H54 (cell line): ENCODE results near the gene PDZD4.

ENCODE experiments used
- DNase-seq: peaks from one replicate; pipeline ENCODE4 v3.0.0; 2011; ENCODE audit warnings: low spot score, mixed read lengths; ENCODE audit not compliant: insufficient read length
- FAIRE-seq: peaks from 3 replicates; lab custom pipeline; 2011; peaks lifted over from hg19 to GRCh38; lab: Jason Lieb, UNC
- POLR2A ChIP-seq: IDR thresholded peaks from 2 replicates; pipeline ENCODE4 v1.6.1; 2011; ENCODE audit warnings: low read depth, mild to moderate bottlenecking, low read length

The PDZD4 gene

GRCh38 chrX:153870791-153871360 is 40.5 kb upstream of the PDZD4 start:
- DNase-seq (no peak), FAIRE-seq (no peak)
- TF ChIP-seq POLR2A = no peak

- DNase-seq = no peak
- no peak for TF ChIP-seq POLR2A
- FAIRE-seq = no peak
These were observed 39.9 kb upstream of the PDZD4 start for GRCh38 chrX:153870288-153870690.

GRCh38 chrX:153869473-153870287 is 39.3 kb upstream of the PDZD4 start:
- no peak for DNase-seq
- no peak for FAIRE-seq
- no peak for TF ChIP-seq POLR2A

- FAIRE-seq = no peak
- DNase-seq = no peak
- no peak for TF ChIP-seq POLR2A
These were observed 38.5 kb upstream of the PDZD4 start for GRCh38 chrX:153868576-153869472.

GRCh38 chrX:153867671-153868070 is 37.3 kb upstream of the PDZD4 start:
- DNase-seq = no peak
- no peak for FAIRE-seq
- no peak for TF ChIP-seq POLR2A

- FAIRE-seq (no peak), DNase-seq (no peak)
- TF ChIP-seq POLR2A = no peak
These were observed 36.8 kb upstream of the PDZD4 start for GRCh38 chrX:153867139-153867538.

GRCh38 chrX:153866302-153867019 is 36.1 kb upstream of the PDZD4 start:
- no peak for DNase-seq
- no peak for FAIRE-seq
- TF ChIP-seq POLR2A = no peak

- no peak for FAIRE-seq
- DNase-seq = no peak
- no peak for TF ChIP-seq POLR2A
These were observed 35.3 kb upstream of the PDZD4 start for GRCh38 chrX:153865685-153866084.

GRCh38 chrX:153865321-153865580 is 34.9 kb upstream of the PDZD4 start:
- no peak for DNase-seq
- no peak for FAIRE-seq
- no peak for TF ChIP-seq POLR2A

GRCh38 chrX:153864561-153865320 is 34.4 kb upstream of the PDZD4 start:
- FAIRE-seq (no peak), DNase-seq (no peak)
- TF ChIP-seq POLR2A = no peak

- no peak for DNase-seq
- no peak for TF ChIP-seq POLR2A
These were observed 33.8 kb upstream of the PDZD4 start for GRCh38 chrX:153864101-153864500.

GRCh38 chrX:153863251-153863991 is 33.1 kb upstream of the PDZD4 start:
- no peak for DNase-seq
- TF ChIP-seq POLR2A = no peak
- FAIRE-seq = no peak

More at GRCh38 chrX:153864101-153864500, 33.8 kb upstream of the PDZD4 start:
- no peak for FAIRE-seq
